A549 (cell line): ENCODE data around the gene TFCP2L1.

Experiments
- CHD2 ChIP-seq: fragments of 150-350 bp; IDR thresholded peaks from 2 replicates; pipeline ENCODE4 v1.6.1; 2014; ENCODE audit warnings: low read length; ENCODE audit not compliant: partially characterized antibody
- CTCF ChIP-seq: fragments of >200 bp; sonication (Bioruptor Twin); formaldehyde crosslinking; IDR thresholded peaks from 3 replicates; pipeline ENCODE4 v1.5.1; 2016
- EHMT2 ChIP-seq: fragments of 200-600 bp; sonication (generic); IDR thresholded peaks from 2 replicates; pipeline ENCODE4 v1.6.1; 2016; ENCODE audit warnings: antibody characterized with exemption, low read depth, mild to moderate bottlenecking, moderate library complexity
- ELK1 ChIP-seq: fragments of 150-350 bp; IDR thresholded peaks from 2 replicates; pipeline ENCODE4 v1.6.1; 2014; ENCODE audit warnings: low read depth, mild to moderate bottlenecking, low read length
- EP300 ChIP-seq, 2 experiments: fragments of >200 bp; sonication (Bioruptor Twin); formaldehyde crosslinking; IDR thresholded peaks; 2 replicates in 1 of 2; 3 replicates in 1 of 2; pipeline ENCODE4 v1.6.1; 2016 to 2017
- FOXS1 ChIP-seq: fragments of 250-450 bp; sonication (Bioruptor Pico); IDR thresholded peaks from 2 replicates; pipeline ENCODE4 v1.5.0; 2020; ENCODE audit warnings: mild to moderate bottlenecking, moderate library complexity
- HOXA7 ChIP-seq: fragments of 250-450 bp; sonication (Bioruptor Pico); IDR thresholded peaks from 2 replicates; pipeline ENCODE4 v1.5.0; 2020; ENCODE audit warnings: mild to moderate bottlenecking, moderate library complexity
- KDM5A ChIP-seq: fragments of 200-600 bp; sonication (generic); IDR thresholded peaks from 2 replicates; pipeline ENCODE4 v1.6.1; 2016; ENCODE audit warnings: antibody characterized with exemption, mild to moderate bottlenecking
- PHF8 ChIP-seq: fragments of 200-600 bp; sonication (generic); IDR thresholded peaks from 2 replicates; pipeline ENCODE4 v1.6.1; 2016; ENCODE audit warnings: low read depth, mild to moderate bottlenecking, antibody characterized with exemption, moderate library complexity, borderline replicate concordance
- POLR2A ChIP-seq: IDR thresholded peaks from 2 replicates; pipeline ENCODE4 v1.6.1; 2012; ENCODE audit warnings: mild to moderate bottlenecking, low read length
- RAD21 ChIP-seq, 2 experiments: fragments of >200 bp in 1 of 2; sonication (Bioruptor Twin) in 1 of 2; formaldehyde crosslinking in 1 of 2; IDR thresholded peaks in 1 of 2; conservative IDR thresholded peaks in 1 of 2; 2 replicates in 1 of 2; 3 replicates in 1 of 2; pipeline ENCODE4 v1.6.1; 2012 to 2018; ENCODE audit warnings: inconsistent platforms in 1 of 2
- REST ChIP-seq: fragments of 200-600 bp; sonication (generic); IDR thresholded peaks from 2 replicates; pipeline ENCODE4 v1.6.1; 2016; ENCODE audit warnings: antibody characterized with exemption, mild to moderate bottlenecking, moderate library complexity
- SMC3 ChIP-seq: fragments of >200 bp; sonication (Bioruptor Twin); formaldehyde crosslinking; IDR thresholded peaks from 3 replicates; pipeline ENCODE4 v1.6.1; 2018; ENCODE audit warnings: inconsistent platforms
- USF2 ChIP-seq: fragments of 450-650 bp; IDR thresholded peaks from 2 replicates; pipeline ENCODE4 v1.6.1; 2014; ENCODE audit warnings: antibody characterized with exemption

- TF ChIP-seq USF2 (no peak), CTCF (no peak), POLR2A (no peak), CHD2 (no peak), SMC3 (no peak), HOXA7 (CRISPR knock-in tag) (no peak), PHF8 (no peak), EHMT2 (no peak), REST (no peak), EP300 (IDR thresholded peaks at IDR 0.05) (no peak), RAD21 (conservative IDR thresholded peaks at IDR 0.05 in 1 of 2, IDR thresholded peaks at IDR 0.05 in 1 of 2) (no peak), KDM5A (no peak), FOXS1 (CRISPR knock-in tag) (no peak), ELK1 (no peak)
These were observed 111.9 kb downstream of the TFCP2L1 start for GRCh38 chr2:121173112-121173511.
